Tibial nerve (tissue), 4 donors: ENCODE data around the gene ATP6V0E1.

Experiments
- CTCF ChIP-seq, 5 experiments: fragments of 200-600 bp in 3 of 5; fragments of 450-650 bp in 2 of 5; sonication (generic) in 3 of 5; IDR thresholded peaks; one replicate each; pipeline ENCODE4 v1.5.1; 2016 to 2019; ENCODE audit warnings: antibody characterized with exemption in 5 of 5, mild to moderate bottlenecking in 3 of 5, moderate library complexity in 2 of 5
- EP300 ChIP-seq, 2 donors: sonication (generic); formaldehyde crosslinking; IDR thresholded peaks; one replicate each; pipeline ENCODE4 v1.6.1; 2017; ENCODE audit warnings: antibody characterized with exemption in 2 of 2, mild to moderate bottlenecking in 1 of 2
- POLR2A ChIP-seq, 2 donors: fragments of 450-650 bp; IDR thresholded peaks; one replicate each; pipeline ENCODE4 v1.6.1; 2017; ENCODE audit warnings: antibody characterized with exemption in 2 of 2, mild to moderate bottlenecking in 2 of 2, moderate library complexity in 2 of 2

GRCh38 chr5:172988276-172988675 is 4.7 kb downstream of the ATP6V0E1 start:
- TF ChIP-seq CTCF (IDR thresholded peaks at IDR 0.05) (no peak), POLR2A (IDR thresholded peaks at IDR 0.05) (no peak), EP300 (IDR thresholded peaks at IDR 0.05) (no peak)
